ENCODE results near the gene CENPX. TPM values are rescaled to one million over a fixed set of nuclear protein-coding genes. Genes with fewer than 3 reads are reported as not detected.
A peak's percentile ranks its signal among the peaks of the same experiment; 100 is the strongest.
"Not testable (repeated sequence)": the region's sequence is repeated elsewhere in the genome, so short reads cannot be mapped to it uniquely, and the experiment has no call there.

Gene CENPX
- total and polyA plus RNA-seq, 5 experiments from 2014 or later, result 33.6 to 63.0 (median 42.7) TPM

GRCh38 chr17:81981511-81981910, 41.2 kb downstream of the CENPX start:
- Mint-ChIP-seq H3K4me1 (peaks cover 19 to 50% (median 40%) of the 10 kb centered on the region in 4 donors), H3K36me3 (peaks cover 0 to 20% (median 13%) of the 10 kb centered on the region in 3 donors)
- H3K4me3 Mint-ChIP-seq, H3K27me3 Mint-ChIP-seq, DNase-seq, POLR2A ChIA-PET, H3K9me3 Mint-ChIP-seq, ATAC-seq, H3K27ac Mint-ChIP-seq: not testable (repeated sequence)

GRCh38 chr17:81980707-81981343, 41.9 kb downstream of the CENPX start:
- Mint-ChIP-seq H3K36me3 (peaks cover 0 to 14% (median 13%) of the 10 kb centered on the region in 3 donors), H3K27ac (peak overlapping the region in 2 of 10 donors; percentile 29 to 49), H3K9me3 (no peaks in the 10 kb centered on the region), H3K27me3 (no peaks in the 10 kb centered on the region), H3K4me1 (peaks cover 19 to 57% (median 44%) of the 10 kb centered on the region in 4 donors), H3K4me3 (peak overlapping the region in 9 of 10 donors; percentile 18 to 96 (median 69))
- POLR2A ChIA-PET, result interaction anchor here (5.4 kb wide), 1 partner anchor 13 kb away, joined by 54 read pairs; no protein-coding TSS in a partner anchor
- ATAC-seq, result no peak
- DNase-seq, result no peak

GRCh38 chr17:81980122-81980521, 42.6 kb downstream of the CENPX start:
- peak overlapping the region in 2 of 10 donors; percentile 48 to 49 for H3K27ac Mint-ChIP-seq
- H3K9me3 Mint-ChIP-seq, result no peaks in the 10 kb centered on the region
- ATAC-seq (no peak), DNase-seq (no peak)
- H3K4me1 Mint-ChIP-seq, result peaks cover 19 to 57% (median 44%) of the 10 kb centered on the region in 4 donors
- no peaks in the 10 kb centered on the region for H3K27me3 Mint-ChIP-seq
- peak overlapping the region in 9 of 10 donors; percentile 28 to 96 (median 69) for H3K4me3 Mint-ChIP-seq
- POLR2A ChIA-PET, result interaction anchor here (0.7 to 5.4 kb wide), 2 partner anchors 12 to 118 kb away, joined by 3 to 54 read pairs; no protein-coding TSS in a partner anchor
- H3K36me3 Mint-ChIP-seq, result peaks cover 0 to 10% (median 10%) of the 10 kb centered on the region in 3 donors

GRCh38 chr17:81978524-81979298, 44.0 kb downstream of the CENPX start:
- H3K4me3 Mint-ChIP-seq, result peak overlapping the region; percentile 64 to 96 (median 74)
- ATAC-seq (no peak), DNase-seq (no peak)
- peaks cover 16 to 55% (median 44%) of the 10 kb centered on the region in 4 donors for H3K4me1 Mint-ChIP-seq
- H3K27me3 Mint-ChIP-seq, result peaks cover 0 to 2% (median 0%) of the 10 kb centered on the region in 5 donors
- H3K9me3 Mint-ChIP-seq, result no peaks in the 10 kb centered on the region
- POLR2A ChIA-PET, result interaction anchor here (0.6 to 5.4 kb wide), 4 partner anchors 11 to 1982 kb away, joined by 4 to 54 read pairs (median 8); partner anchors contain the start of genes CENPX and LRRC45
- peaks cover 0 to 7% (median 3%) of the 10 kb centered on the region in 3 donors for H3K36me3 Mint-ChIP-seq
- peak overlapping the region in 6 of 10 donors; percentile 39 to 92 (median 80) for H3K27ac Mint-ChIP-seq

GRCh38 chr17:81977211-81977808, 45.4 kb downstream of the CENPX start, which contains the start of gene ASPSCR1:
Gene ASPSCR1, plus strand, starts transcription at chr17:81977629. Its CDS starts 18 bp downstream, at chr17:81977647.
- peak; percentile 82 to 92 for ATAC-seq
- POLR2A ChIA-PET, result interaction anchor here (0.7 to 5.4 kb wide), 11 partner anchors 10 to 739 kb away, joined by 3 to 54 read pairs (median 4); partner anchors contain the start of genes ARHGDIA, ARL16, CENPX and HGS
- peak; percentile 80 to 97 (median 92) for DNase-seq
- Mint-ChIP-seq H3K4me3 (peak within 1 kb of the TSS; percentile 92 to 97 (median 96)), H3K4me1 (peaks cover 14 to 48% (median 41%) of the 10 kb centered on the region in 4 donors), H3K27me3 (peaks cover 0 to 2% (median 0%) of the 10 kb centered on the region in 5 donors), H3K27ac (peak within 1 kb of the TSS; percentile 91 to 99 (median 97)), H3K9me3 (peaks cover 0 to 4% (median 0%) of the 10 kb centered on the region in 9 donors), H3K36me3 (peaks cover 0 to 3% (median 3%) of the 10 kb centered on the region in 3 donors)

GRCh38 chr17:81976332-81977210, 46.1 kb downstream of the CENPX start:
- H3K27me3 Mint-ChIP-seq, result peaks cover 0 to 2% (median 0%) of the 10 kb centered on the region in 5 donors
- H3K36me3 Mint-ChIP-seq, result peaks cover 0 to 3% (median 2%) of the 10 kb centered on the region in 3 donors
- POLR2A ChIA-PET, result interaction anchor here (0.6 to 5.4 kb wide), 14 partner anchors 9 to 738 kb away, joined by 3 to 54 read pairs (median 4); partner anchors contain the start of genes ARHGDIA, ARL16, CENPX and HGS
- DNase-seq (peak in 4 of 10 donors; percentile 20 to 28 (median 22)), ATAC-seq (peak; percentile 28 to 32)
- peaks cover 0 to 4% (median 0%) of the 10 kb centered on the region in 9 donors for H3K9me3 Mint-ChIP-seq
- H3K4me1 Mint-ChIP-seq, result peaks cover 14 to 43% (median 40%) of the 10 kb centered on the region in 4 donors
- peak overlapping the region; percentile 92 to 97 (median 96) for H3K4me3 Mint-ChIP-seq
- peak overlapping the region; percentile 91 to 99 (median 97) for H3K27ac Mint-ChIP-seq

- peaks cover 0 to 4% (median 0%) of the 10 kb centered on the region in 9 donors for H3K9me3 Mint-ChIP-seq
- ATAC-seq, result no peak
- peaks cover 9 to 27% (median 23%) of the 10 kb centered on the region in 4 donors for H3K4me1 Mint-ChIP-seq
- H3K4me3 Mint-ChIP-seq, result no peak overlapping the region
- no peaks in the 10 kb centered on the region for H3K36me3 Mint-ChIP-seq
- no peak overlapping the region for H3K27ac Mint-ChIP-seq
- POLR2A ChIA-PET, result interaction anchor here (0.6 kb wide), 1 partner anchor 485 kb away, joined by 4 read pairs; no protein-coding TSS in a partner anchor
- peaks cover 0 to 2% (median 0%) of the 10 kb centered on the region in 5 donors for H3K27me3 Mint-ChIP-seq
- DNase-seq, result no peak
Measured at GRCh38 chr17:81973432-81973831, 49.2 kb downstream of the CENPX start.

GRCh38 chr17:81968850-81969812, 53.5 kb downstream of the CENPX start:
- peaks cover 0 to 4% (median 0%) of the 10 kb centered on the region in 9 donors for H3K9me3 Mint-ChIP-seq
- H3K36me3 Mint-ChIP-seq, result no peaks in the 10 kb centered on the region
- peak overlapping the region in 5 of 10 donors; percentile 36 to 80 (median 48) for H3K4me3 Mint-ChIP-seq
- H3K27me3 Mint-ChIP-seq, result peaks cover 0 to 4% (median 0%) of the 10 kb centered on the region in 5 donors
- H3K4me1 Mint-ChIP-seq, result peaks cover 8 to 35% (median 27%) of the 10 kb centered on the region in 4 donors
- POLR2A ChIA-PET, result interaction anchor here (0.7 to 3.6 kb wide), 5 partner anchors 9 to 59 kb away, joined by 3 to 54 read pairs (median 13); partner anchors contain the start of genes ASPSCR1, CENPX, LRRC45 and PCYT2
- ATAC-seq (no peak), DNase-seq (no peak)
- peak overlapping the region in 8 of 10 donors; percentile 11 to 89 (median 59) for H3K27ac Mint-ChIP-seq

All from naive thymus-derived CD8-positive, alpha-beta T cell (primary cell).